HepG2 (cell line): ENCODE results near the gene CCNB1IP1.

ENCODE experiments used
- BCLAF1 ChIP-seq: fragments of 450-650 bp; IDR thresholded peaks from 2 replicates; pipeline ENCODE4 v1.6.1; 2017; ENCODE audit warnings: mild to moderate bottlenecking
- GABPA ChIP-seq, 2 experiments: IDR thresholded peaks; 2 replicates each; pipeline ENCODE4 v1.6.1; 2011 to 2016; ENCODE audit warnings: low read depth in 2 of 2, low read length in 1 of 2, missing biosample characterization in 1 of 2, missing genetic modification characterization in 1 of 2
- SP5 ChIP-seq: IDR thresholded peaks from 2 replicates; pipeline ENCODE4 v1.6.1; 2016; ENCODE audit warnings: low read depth, borderline replicate concordance
- THRA ChIP-seq: sonication (generic); formaldehyde crosslinking; IDR thresholded peaks from 2 replicates; pipeline ENCODE4 v1.4.0; 2020; ENCODE audit warnings: missing genetic modification reagents, borderline replicate concordance

GRCh38 chr14:20302042-20302755 lies 30.9 kb downstream of the CCNB1IP1 start:
- no peak for TF ChIP-seq SP5 (CRISPR knock-in tag)
- no peak for TF ChIP-seq GABPA (IDR thresholded peaks at IDR 0.05; ENCODE audit: low read depth, low read length)
- no peak for TF ChIP-seq GABPA (CRISPR knock-in tag; IDR thresholded peaks at IDR 0.05; ENCODE audit: low read depth)
- no peak for TF ChIP-seq THRA (CRISPR knock-in tag)
- no peak for TF ChIP-seq BCLAF1
